IPS-18a (cell line): ENCODE data around the gene DDAH1.
"Not testable (repeated sequence)": the region's sequence is repeated elsewhere in the genome, so short reads cannot be mapped to it uniquely, and the experiment has no call there.

Source experiments
- H3K27ac ChIP-seq: one replicate; pipeline ENCODE4 v1.5.1; 2013; ENCODE audit warnings: low read length
- H3K27me3 ChIP-seq: one replicate; pipeline ENCODE4 v1.6.1; 2013; ENCODE audit warnings: mild to moderate bottlenecking, low read length; ENCODE audit not compliant: control insufficient read depth, insufficient read depth
- H3K36me3 ChIP-seq: one replicate; pipeline ENCODE4 v1.6.1; 2013; ENCODE audit warnings: low read depth, low read length; ENCODE audit not compliant: control insufficient read depth
- H3K4me1 ChIP-seq: one replicate; pipeline ENCODE4 v1.6.1; 2013; ENCODE audit warnings: low read depth, low read length; ENCODE audit not compliant: control insufficient read depth
- H3K4me3 ChIP-seq: one replicate; pipeline ENCODE4 v1.5.1; 2013; ENCODE audit warnings: low read length
- H3K9ac ChIP-seq: one replicate; pipeline ENCODE4 v1.6.1; 2013; ENCODE audit warnings: mild to moderate bottlenecking, low read length, moderate library complexity
- H3K9me3 ChIP-seq: one replicate; pipeline ENCODE4 v1.6.1; 2013; ENCODE audit warnings: low read depth, low read length; ENCODE audit not compliant: control insufficient read depth

DDAH1 gene

DNA sequence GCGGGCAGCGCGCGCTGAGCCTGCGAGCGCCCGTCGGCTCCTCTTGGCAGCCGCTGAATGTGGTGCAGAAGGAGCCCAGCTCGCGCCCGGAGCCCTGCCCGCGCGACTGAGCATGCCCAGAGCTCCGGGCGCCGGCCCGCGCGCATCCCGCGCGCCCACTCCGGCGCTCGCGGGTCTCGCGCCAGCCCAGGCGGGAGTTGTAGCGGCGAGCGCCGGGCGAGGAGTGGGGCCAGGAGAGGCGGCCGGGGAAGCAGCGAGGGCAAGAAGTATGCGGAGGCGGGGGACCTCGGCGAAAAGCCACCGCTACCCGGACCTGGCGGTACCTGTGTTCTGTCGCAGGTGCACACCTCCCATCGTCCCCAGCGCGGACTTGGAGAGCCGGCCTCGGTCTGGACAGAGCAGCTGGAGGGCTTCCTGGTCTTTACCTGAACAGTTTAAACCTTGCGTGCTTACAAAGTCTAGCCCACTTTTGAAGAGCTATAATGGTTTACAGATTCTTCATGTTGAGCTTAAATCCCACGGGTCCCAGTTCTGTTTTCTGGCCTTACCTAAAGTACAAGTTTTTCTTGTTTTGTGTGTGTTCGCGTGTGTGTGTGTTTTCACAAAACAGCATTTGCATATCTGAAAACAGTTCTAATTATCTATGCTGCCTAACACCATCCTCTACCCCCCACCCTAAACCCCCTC lies at the start of gene DDAH1:
DDAH1 (minus strand) TSS at position 61 of the 687 bp plus-strand sequence. CDS start 114 bp downstream, outside the sequence.
- Histone ChIP-seq H3K36me3 (no peaks in the 10 kb centered on the region), H3K9me3 (no peaks in the 10 kb centered on the region), H3K9ac (peak within 1 kb of the TSS; percentile 41), H3K27me3 (peaks cover 36% of the 10 kb centered on the region), H3K27ac (no peak within 1 kb of the TSS), H3K4me3 (peak within 1 kb of the TSS; percentile 70), H3K4me1 (peaks cover 3% of the 10 kb centered on the region)

GRCh38 chr1:85513998-85514397 lies 49.0 kb upstream of the DDAH1 start:
- not testable (repeated sequence) for H3K27ac ChIP-seq, H3K9me3 ChIP-seq, H3K9ac ChIP-seq, H3K4me3 ChIP-seq, H3K36me3 ChIP-seq, H3K27me3 ChIP-seq, H3K4me1 ChIP-seq

- no peak overlapping the region for H3K27ac ChIP-seq
- no peak overlapping the region for H3K9ac ChIP-seq
- no peaks in the 10 kb centered on the region for H3K4me1 ChIP-seq
- no peaks in the 10 kb centered on the region for H3K27me3 ChIP-seq
- no peak overlapping the region for H3K4me3 ChIP-seq
- no peaks in the 10 kb centered on the region for H3K9me3 ChIP-seq
- H3K36me3 ChIP-seq = no peaks in the 10 kb centered on the region
Measured at GRCh38 chr1:85504417-85504816, 39.5 kb upstream of the DDAH1 start.

DNA sequence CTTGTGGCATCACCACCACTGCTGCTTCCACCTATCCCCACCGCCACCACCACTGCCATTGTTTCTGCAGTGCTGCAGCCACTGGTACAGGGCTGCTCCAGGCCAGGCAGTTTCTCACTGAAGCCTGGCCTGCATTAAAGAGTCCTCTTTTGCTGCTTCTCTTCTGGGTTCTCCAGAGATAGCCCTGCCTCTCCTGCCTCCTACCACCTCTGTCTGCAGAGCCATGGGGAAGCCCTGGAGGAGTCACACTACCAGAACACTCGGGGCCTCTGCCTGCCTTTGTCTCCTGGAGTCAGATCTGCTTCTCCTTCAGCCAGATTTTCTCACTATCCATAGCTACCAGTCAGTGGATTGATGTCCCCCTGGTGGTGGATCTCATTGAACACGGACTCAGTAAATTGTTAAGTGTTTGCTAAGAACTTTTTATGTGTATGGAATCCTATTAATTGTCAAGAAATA lies 37.7 kb upstream of the DDAH1 start:
- Histone ChIP-seq H3K27ac (no peak overlapping the region), H3K27me3 (no peaks in the 10 kb centered on the region), H3K9ac (no peak overlapping the region), H3K4me3 (no peak overlapping the region), H3K36me3 (no peaks in the 10 kb centered on the region), H3K4me1 (no peaks in the 10 kb centered on the region), H3K9me3 (no peaks in the 10 kb centered on the region)

- Histone ChIP-seq H3K4me1 (no peaks in the 10 kb centered on the region), H3K36me3 (no peaks in the 10 kb centered on the region), H3K27me3 (no peaks in the 10 kb centered on the region), H3K27ac (no peak overlapping the region), H3K9ac (no peak overlapping the region), H3K9me3 (no peaks in the 10 kb centered on the region), H3K4me3 (no peak overlapping the region)
Measured at GRCh38 chr1:85502171-85502570, 37.2 kb upstream of the DDAH1 start.

- Histone ChIP-seq H3K36me3 (no peaks in the 10 kb centered on the region), H3K27me3 (no peaks in the 10 kb centered on the region), H3K27ac (no peak overlapping the region), H3K9me3 (no peaks in the 10 kb centered on the region), H3K4me1 (no peaks in the 10 kb centered on the region), H3K4me3 (no peak overlapping the region), H3K9ac (no peak overlapping the region)
Measured at GRCh38 chr1:85501355-85501898, 36.5 kb upstream of the DDAH1 start.

GRCh38 chr1:85496941-85497582 lies 32.1 kb upstream of the DDAH1 start:
- H3K36me3 ChIP-seq = no peaks in the 10 kb centered on the region
- H3K9me3 ChIP-seq = no peaks in the 10 kb centered on the region
- no peak overlapping the region for H3K4me3 ChIP-seq
- H3K27ac ChIP-seq = no peak overlapping the region
- no peaks in the 10 kb centered on the region for H3K27me3 ChIP-seq
- H3K4me1 ChIP-seq = no peaks in the 10 kb centered on the region
- no peak overlapping the region for H3K9ac ChIP-seq

DNA sequence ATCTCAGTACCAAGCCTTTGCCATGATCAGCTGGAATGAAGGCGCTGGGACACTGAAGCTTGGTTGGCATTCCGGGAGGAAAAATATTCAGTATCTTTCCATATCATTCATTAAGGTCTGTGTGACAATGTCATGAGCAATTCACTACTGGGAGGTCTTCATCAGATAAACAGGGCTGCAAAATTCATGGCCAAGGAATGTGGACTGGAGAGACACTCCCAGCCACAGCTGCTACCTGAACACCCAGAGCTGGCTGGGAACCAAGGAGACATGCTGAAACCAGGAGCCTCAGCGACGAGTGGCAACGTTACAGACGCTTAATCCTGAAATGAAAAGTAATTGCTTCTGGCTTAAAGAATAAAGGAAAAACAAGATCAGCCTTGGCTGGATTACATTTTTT lies 30.6 kb upstream of the DDAH1 start:
- H3K36me3 ChIP-seq = no peaks in the 10 kb centered on the region
- H3K4me3 ChIP-seq = no peak overlapping the region
- no peak overlapping the region for H3K9ac ChIP-seq

DNA sequence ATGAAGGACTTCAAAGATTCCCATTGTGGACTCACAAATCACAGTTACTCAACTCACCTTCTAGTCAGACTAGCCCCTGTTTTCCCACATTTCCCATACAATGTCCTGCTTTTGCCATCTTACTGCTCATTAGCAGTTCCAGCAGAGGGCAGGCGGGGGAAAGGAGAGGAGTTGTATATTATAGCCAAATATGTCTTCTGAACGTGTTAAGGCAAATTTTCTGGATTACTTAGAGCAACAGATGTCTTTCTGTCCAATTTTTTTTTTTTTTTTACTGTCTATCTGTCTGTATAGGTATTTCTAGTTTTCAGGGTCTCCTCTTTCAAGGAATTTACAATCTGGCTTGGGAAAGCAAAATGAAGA lies 29.9 kb upstream of the DDAH1 start:
- Histone ChIP-seq H3K27me3 (no peaks in the 10 kb centered on the region), H3K27ac (no peak overlapping the region), H3K36me3 (no peaks in the 10 kb centered on the region), H3K9ac (no peak overlapping the region), H3K9me3 (no peaks in the 10 kb centered on the region), H3K4me1 (no peaks in the 10 kb centered on the region), H3K4me3 (no peak overlapping the region)

More for the DNA sequence above, 30.6 kb upstream of the DDAH1 start:
- Histone ChIP-seq H3K27me3 (no peaks in the 10 kb centered on the region), H3K4me1 (no peaks in the 10 kb centered on the region), H3K9me3 (no peaks in the 10 kb centered on the region), H3K27ac (no peak overlapping the region)

- H3K27ac ChIP-seq = no peak overlapping the region
- no peak overlapping the region for H3K9ac ChIP-seq
- no peaks in the 10 kb centered on the region for H3K27me3 ChIP-seq
- no peak overlapping the region for H3K4me3 ChIP-seq
- H3K36me3 ChIP-seq = no peaks in the 10 kb centered on the region
- H3K9me3 ChIP-seq = no peaks in the 10 kb centered on the region
- H3K4me1 ChIP-seq = no peaks in the 10 kb centered on the region
Measured at GRCh38 chr1:85494074-85494903, 29.3 kb upstream of the DDAH1 start.

- Histone ChIP-seq H3K4me1 (no peaks in the 10 kb centered on the region), H3K9me3 (no peaks in the 10 kb centered on the region), H3K9ac (no peak overlapping the region), H3K4me3 (no peak overlapping the region), H3K36me3 (no peaks in the 10 kb centered on the region), H3K27me3 (no peaks in the 10 kb centered on the region), H3K27ac (no peak overlapping the region)
Measured at GRCh38 chr1:85490270-85490985, 25.5 kb upstream of the DDAH1 start.
